OCI-LY3 (cell line): ENCODE results near the gene COL1A2.

Experiments
- H2AFZ ChIP-seq: fragments of 200-600, 300-600 bp; shearing (Covaris generic); 2 replicates; pipeline ENCODE4 v1.6.0; 2014; ENCODE audit warnings: antibody characterized with exemption, low read depth, low read length
- H3K27ac ChIP-seq: fragments of 200-600, 300-600 bp; sonication (generic); 2 replicates; pipeline ENCODE4 v1.5.1; 2014; ENCODE audit warnings: mild to moderate bottlenecking, low read length, moderate library complexity, mixed read lengths
- H3K27me3 ChIP-seq: fragments of 200-600, 300-600 bp; sonication (generic); 2 replicates; pipeline ENCODE4 v1.6.1; 2014; ENCODE audit warnings: low read depth, low read length, mixed read lengths
- H3K36me3 ChIP-seq: fragments of 200-600, 300-600 bp; sonication (generic); replicated peaks from 2 replicates; pipeline ENCODE3; 2014; ENCODE audit warnings: low read depth, low read length, mixed read lengths
- H3K4me1 ChIP-seq: fragments of 300-600, 200-600 bp; sonication (generic); 2 replicates; pipeline ENCODE4 v1.6.1; 2014; ENCODE audit warnings: low read length, mixed read lengths
- H3K4me2 ChIP-seq: fragments of 200-600, 300-600 bp; sonication (generic); 2 replicates; pipeline ENCODE4 v1.6.1; 2014; ENCODE audit warnings: low read length, mixed read lengths
- H3K4me3 ChIP-seq: fragments of 300-600, 200-600 bp; sonication (generic); 2 replicates; pipeline ENCODE4 v1.5.1; 2014; ENCODE audit warnings: antibody characterized with exemption, mild to moderate bottlenecking, low read length, moderate library complexity
- H3K79me2 ChIP-seq: fragments of 300-600, 200-600 bp; shearing (Covaris generic); 2 replicates; pipeline ENCODE4 v1.6.1; 2014; ENCODE audit warnings: mild to moderate bottlenecking, low read length, mixed read lengths
- H3K9ac ChIP-seq: fragments of 300-600, 200-600 bp; shearing (Covaris generic); 2 replicates; pipeline ENCODE4 v1.6.0; 2014; ENCODE audit warnings: mild to moderate bottlenecking, low read length, moderate library complexity
- H3K9me3 ChIP-seq: fragments of 200-600, 300-600 bp; shearing (Covaris generic); 2 replicates; pipeline ENCODE4 v1.6.1; 2014; ENCODE audit warnings: low read length, mixed read lengths; ENCODE audit not compliant: insufficient read depth
- H4K20me1 ChIP-seq: fragments of 200-600, 300-600 bp; sonication (generic); 2 replicates; pipeline ENCODE4 v1.6.1; 2016; ENCODE audit warnings: low read length, mixed read lengths; ENCODE audit not compliant: insufficient read depth
- EZH2phosphoT487 ChIP-seq: fragments of 200-600 bp; shearing (Covaris generic); IDR thresholded peaks from 2 replicates; pipeline ENCODE4 v1.6.1; 2018; ENCODE audit warnings: antibody characterized with exemption, mixed run types, low read depth
- TF ChIP-seq, protein P1 (sequence below): fragments of 200-600, 300-600 bp; sonication (generic); IDR thresholded peaks from 2 replicates; pipeline ENCODE4 v1.5.1; 2014; ENCODE audit warnings: antibody characterized with exemption, low read length, low read depth

The COL1A2 gene

DNA sequence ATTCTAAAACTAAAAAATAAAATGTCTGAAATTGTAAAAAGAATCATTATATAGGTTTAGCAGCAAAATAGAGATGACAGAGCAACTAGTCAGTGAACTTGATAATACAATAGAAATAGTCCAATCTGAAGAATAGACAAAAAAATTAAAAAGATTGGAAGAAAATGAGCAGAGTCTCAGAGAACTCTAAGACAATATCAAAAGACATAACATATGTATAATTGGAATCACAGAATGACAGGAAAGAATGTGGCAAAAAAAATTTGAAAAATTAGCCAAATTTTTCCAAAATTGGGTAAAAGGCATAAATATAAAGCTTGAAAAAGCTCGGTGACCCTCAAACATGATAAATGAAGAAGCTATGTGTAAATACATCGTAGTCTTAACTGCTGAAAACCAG, 76.9 kb downstream of the COL1A2 start:
- no peaks in the 10 kb centered on the region for H3K36me3 ChIP-seq
- no peak overlapping the region for H3K27ac ChIP-seq

DNA sequence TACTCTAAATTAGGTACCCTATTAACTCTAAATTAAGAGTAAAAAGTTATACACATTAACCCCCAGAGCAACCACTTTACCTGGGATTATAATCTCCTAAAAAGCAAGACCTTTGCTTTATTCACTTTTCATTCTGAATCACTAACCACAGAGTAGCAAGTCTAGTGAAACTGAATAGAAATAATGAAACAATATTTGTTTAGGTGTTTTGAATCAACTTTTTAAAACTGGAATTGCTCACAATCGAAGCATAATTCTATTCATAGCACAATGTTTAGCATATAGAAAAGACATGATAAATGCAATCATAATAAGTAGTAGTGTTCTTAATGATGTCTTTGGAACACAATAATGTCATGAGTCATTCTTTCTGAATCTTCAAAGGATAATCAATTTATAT, 77.9 kb downstream of the COL1A2 start:
- no peak overlapping the region for H2AFZ ChIP-seq
- H3K27ac ChIP-seq = no peak overlapping the region
- H3K4me2 ChIP-seq = no peak overlapping the region
- 0 out of 2 replicates have a peak, but pooled peaks cover 4% of the 10 kb centered on the region for H3K9me3 ChIP-seq
- H3K4me3 ChIP-seq = no peak overlapping the region
- peaks cover 8% of the 10 kb centered on the region; the same call in 1 of the 2 replicates for H3K27me3 ChIP-seq
- H3K4me1 ChIP-seq = peaks cover 7% of the 10 kb centered on the region
- TF ChIP-seq, protein P1, sequence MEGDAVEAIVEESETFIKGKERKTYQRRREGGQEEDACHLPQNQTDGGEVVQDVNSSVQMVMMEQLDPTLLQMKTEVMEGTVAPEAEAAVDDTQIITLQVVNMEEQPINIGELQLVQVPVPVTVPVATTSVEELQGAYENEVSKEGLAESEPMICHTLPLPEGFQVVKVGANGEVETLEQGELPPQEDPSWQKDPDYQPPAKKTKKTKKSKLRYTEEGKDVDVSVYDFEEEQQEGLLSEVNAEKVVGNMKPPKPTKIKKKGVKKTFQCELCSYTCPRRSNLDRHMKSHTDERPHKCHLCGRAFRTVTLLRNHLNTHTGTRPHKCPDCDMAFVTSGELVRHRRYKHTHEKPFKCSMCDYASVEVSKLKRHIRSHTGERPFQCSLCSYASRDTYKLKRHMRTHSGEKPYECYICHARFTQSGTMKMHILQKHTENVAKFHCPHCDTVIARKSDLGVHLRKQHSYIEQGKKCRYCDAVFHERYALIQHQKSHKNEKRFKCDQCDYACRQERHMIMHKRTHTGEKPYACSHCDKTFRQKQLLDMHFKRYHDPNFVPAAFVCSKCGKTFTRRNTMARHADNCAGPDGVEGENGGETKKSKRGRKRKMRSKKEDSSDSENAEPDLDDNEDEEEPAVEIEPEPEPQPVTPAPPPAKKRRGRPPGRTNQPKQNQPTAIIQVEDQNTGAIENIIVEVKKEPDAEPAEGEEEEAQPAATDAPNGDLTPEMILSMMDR = no peak
- TF ChIP-seq EZH2phosphoT487 = no peak
- no peaks in the 10 kb centered on the region for H3K36me3 ChIP-seq
- H4K20me1 ChIP-seq = no peaks in the 10 kb centered on the region
- no peak overlapping the region for H3K9ac ChIP-seq
- no peaks in the 10 kb centered on the region for H3K79me2 ChIP-seq

More for the DNA sequence above, 76.9 kb downstream of the COL1A2 start:
- Histone ChIP-seq H3K27me3 (0 out of 2 replicates have a peak, but pooled peaks cover 8% of the 10 kb centered on the region), H4K20me1 (no peaks in the 10 kb centered on the region), H2AFZ (no peak overlapping the region), H3K79me2 (no peaks in the 10 kb centered on the region), H3K4me2 (no peak overlapping the region), H3K4me3 (no peak overlapping the region), H3K9ac (no peak overlapping the region), H3K9me3 (0 out of 2 replicates have a peak, but pooled peaks cover 4% of the 10 kb centered on the region), H3K4me1 (peaks cover 7% of the 10 kb centered on the region)
- TF ChIP-seq, protein P1 = no peak
- TF ChIP-seq EZH2phosphoT487 = no peak

DNA sequence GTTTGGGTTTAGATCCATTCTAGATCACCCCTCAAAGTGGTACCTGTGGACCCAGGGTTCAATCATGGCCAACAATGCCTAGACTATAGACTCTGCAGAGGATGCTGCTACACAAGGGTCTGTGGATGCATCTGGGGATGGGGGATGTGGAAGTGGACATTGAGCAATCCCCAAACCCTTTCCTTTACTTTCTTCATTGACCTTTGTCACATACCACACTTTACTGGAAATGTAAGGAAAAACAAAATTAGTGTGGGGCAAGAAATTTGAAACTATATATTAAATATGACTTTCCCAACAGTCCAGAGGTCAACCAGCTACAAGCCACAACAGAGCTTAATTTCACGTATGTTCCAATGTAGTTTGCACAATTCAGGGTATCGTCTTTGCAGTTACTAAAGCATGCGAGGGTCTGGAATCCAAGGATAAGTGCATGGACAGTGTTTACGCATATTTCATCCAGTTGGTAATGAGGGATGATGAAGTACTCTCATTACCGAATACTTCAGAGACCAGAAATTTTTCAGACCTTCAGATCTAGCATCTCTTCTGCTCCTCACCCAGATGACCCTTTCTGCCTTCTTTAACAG, 81.7 kb downstream of the COL1A2 start:
- TF ChIP-seq, protein P1 = no peak
- no peak for TF ChIP-seq EZH2phosphoT487
- Histone ChIP-seq H3K27me3 (peaks cover 8% of the 10 kb centered on the region; the same call in 1 of the 2 replicates), H3K4me1 (no peaks in the 10 kb centered on the region), H4K20me1 (no peaks in the 10 kb centered on the region), H3K9ac (no peak overlapping the region), H3K27ac (no peak overlapping the region), H2AFZ (no peak overlapping the region), H3K79me2 (no peaks in the 10 kb centered on the region), H3K4me2 (no peak overlapping the region), H3K9me3 (no peaks in the 10 kb centered on the region), H3K4me3 (no peak overlapping the region), H3K36me3 (no peaks in the 10 kb centered on the region)

GRCh38 chr7:94477878-94478277, 83.2 kb downstream of the COL1A2 start:
- no peaks in the 10 kb centered on the region for H3K79me2 ChIP-seq
- H3K9me3 ChIP-seq = no peaks in the 10 kb centered on the region

More at GRCh38 chr7:94477878-94478277, 83.2 kb downstream of the COL1A2 start:
- Histone ChIP-seq H4K20me1 (no peaks in the 10 kb centered on the region), H2AFZ (no peak overlapping the region), H3K27me3 (peaks cover 8% of the 10 kb centered on the region; the same call in 1 of the 2 replicates), H3K4me1 (no peaks in the 10 kb centered on the region), H3K36me3 (no peaks in the 10 kb centered on the region), H3K4me2 (no peak overlapping the region), H3K27ac (no peak overlapping the region), H3K9ac (no peak overlapping the region), H3K4me3 (no peak overlapping the region)
- TF ChIP-seq, protein P1 = no peak
- no peak for TF ChIP-seq EZH2phosphoT487
